ENCODE data around the gene BCL2L11.
A peak's percentile ranks its signal among the peaks of the same experiment; 100 is the strongest.

Gene BCL2L11

DNA sequence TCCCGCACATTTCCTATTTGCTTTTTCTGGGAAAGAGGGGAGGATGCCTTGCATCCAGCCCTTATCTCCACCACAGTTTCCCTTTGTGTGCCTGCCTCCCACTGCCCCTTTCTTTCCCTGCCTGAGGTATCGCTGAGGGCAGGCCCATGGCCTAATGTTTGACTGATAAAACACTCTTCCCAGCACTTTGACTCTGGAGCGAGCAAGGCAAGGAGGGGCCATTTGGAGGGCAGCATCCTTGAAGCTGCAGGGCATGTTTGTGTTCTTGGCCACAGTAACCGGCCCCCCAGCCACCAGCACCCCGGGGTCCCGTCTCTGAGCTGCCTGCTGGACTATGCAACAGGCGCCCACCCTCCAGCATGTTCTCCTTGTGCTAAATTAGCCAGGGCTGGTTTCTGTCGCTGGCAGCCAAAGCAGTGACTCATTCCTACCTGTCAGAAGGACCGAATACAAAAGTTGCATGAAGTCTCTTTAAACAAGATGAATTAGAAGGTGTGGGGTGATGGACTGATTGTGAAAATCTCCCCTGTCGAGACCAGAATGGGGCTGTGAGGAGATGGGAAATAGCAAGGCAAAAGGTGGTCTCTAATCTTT, 50.7 kb downstream of the BCL2L11 start:
- DNase-seq = no peak

DNA sequence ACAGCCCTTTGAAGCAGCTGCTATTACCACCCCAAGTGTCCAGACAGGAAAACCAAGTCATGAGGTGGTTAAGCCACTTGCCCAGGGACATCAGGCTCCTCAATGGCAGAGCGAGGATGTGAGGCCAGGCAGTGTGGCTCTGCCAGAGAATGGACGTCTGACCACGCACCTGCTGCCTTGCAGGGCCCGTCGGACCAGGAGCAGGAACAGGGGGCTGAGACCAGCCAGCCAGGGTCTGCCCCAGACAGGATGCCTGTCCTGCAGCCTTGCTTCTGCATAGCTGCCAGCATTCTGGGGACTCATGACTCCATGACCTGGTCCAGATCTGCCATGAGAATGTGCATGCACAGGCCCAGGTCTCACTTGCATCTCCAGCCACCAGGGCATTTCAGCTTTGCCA, 52.0 kb downstream of the BCL2L11 start:
- DNase-seq = no peak

DNA sequence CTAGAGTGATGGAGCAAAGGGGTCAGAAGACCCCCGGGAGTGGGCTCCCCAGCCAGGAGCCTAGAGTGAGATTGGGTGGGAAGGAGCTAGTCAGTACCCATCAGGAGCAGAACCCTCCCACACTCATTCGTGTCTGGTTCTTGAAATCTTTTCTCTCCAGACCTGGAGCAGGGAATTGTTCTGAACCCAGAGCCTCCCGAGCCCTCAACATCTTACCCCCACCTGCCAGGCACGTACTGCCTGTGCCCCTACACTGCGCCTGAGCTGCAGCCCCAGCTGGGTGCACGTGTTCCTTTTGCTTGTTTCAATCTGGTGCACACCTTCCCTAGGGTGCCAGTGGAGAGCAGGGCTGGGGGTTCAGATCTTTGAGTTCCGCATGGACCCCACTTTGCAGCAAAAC, 52.6 kb downstream of the BCL2L11 start:
- DNase-seq = no peak

DNA sequence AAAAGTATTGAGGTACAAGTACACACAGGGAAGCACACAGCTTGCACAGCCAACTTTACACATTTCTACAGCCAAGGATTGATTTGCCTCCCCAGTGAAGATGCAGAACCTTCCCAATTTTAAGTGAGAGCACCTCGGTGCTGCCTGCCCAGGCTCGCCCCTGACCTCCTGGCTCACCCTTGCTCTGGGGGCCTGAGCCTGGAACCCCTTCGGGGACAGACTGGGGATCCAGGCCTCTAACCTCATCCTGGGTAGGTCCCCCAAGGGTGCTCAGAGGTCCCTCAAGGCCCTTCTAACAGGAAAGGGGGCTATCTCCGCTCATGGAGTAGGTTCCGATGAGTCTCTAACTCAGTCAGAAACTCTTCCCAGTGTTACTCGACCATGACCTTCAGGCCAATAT, 53.1 kb downstream of the BCL2L11 start:
- no peak for DNase-seq

DNA sequence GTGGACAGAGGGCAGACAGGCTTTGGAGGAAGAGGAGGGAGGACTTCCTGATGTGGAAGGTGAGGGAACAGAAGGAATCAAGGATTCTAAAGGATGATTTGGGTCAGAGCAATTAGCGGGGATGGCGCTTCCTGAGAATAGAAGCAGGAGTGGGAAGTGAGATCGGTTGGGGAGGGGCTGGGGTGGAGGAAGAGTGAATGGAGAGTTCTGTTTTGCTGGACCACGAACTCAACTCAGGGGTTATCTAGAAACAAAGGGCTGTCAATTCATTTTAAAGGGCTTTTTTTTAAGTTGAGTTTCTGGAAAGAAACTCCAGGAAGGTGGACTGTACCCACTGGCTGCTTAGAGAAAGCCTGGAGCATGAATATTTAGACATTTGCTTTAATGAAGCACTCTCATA, 54.9 kb downstream of the BCL2L11 start:
- no peak for DNase-seq

DNA sequence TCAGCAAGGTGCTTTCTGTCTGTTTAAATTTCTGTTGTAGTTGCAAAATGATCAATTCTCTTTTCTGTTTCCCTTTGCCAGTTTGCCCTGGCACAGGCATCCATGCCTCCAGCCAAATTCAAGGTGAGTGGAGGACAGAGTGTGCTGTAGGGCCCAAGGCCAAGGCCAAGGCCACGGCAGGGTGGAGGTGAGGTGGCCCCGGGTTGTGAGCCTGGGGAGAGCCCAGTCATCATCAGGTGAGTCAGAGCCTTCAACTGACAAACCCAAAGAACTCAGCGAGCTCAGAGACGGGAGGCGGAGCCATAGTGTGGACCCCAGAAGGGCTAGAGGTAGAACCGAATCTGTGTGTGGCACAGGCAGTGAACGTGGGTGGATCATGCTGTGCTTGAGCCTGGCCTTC, 55.7 kb downstream of the BCL2L11 start:
- no peak for DNase-seq

DNA sequence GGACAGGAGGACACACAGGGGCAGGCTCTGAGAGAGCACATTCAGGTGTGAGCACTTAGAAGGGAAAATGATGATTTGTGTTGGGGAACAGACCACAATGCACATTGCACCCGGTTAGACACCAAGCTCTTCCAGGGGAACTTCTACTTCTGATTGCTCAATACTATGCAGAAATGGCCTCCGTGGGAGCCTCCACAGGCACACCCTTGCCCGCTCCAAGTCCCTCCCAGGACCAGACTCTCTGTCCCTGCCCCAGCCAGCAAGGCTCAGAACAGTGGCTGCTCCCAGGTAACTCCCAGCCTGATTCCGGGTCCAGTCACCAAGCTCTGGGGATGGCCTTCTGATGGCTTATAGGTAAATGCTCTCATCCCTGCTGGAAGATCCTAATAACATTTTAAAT, 56.2 kb downstream of the BCL2L11 start:
- no peak for DNase-seq

DNA sequence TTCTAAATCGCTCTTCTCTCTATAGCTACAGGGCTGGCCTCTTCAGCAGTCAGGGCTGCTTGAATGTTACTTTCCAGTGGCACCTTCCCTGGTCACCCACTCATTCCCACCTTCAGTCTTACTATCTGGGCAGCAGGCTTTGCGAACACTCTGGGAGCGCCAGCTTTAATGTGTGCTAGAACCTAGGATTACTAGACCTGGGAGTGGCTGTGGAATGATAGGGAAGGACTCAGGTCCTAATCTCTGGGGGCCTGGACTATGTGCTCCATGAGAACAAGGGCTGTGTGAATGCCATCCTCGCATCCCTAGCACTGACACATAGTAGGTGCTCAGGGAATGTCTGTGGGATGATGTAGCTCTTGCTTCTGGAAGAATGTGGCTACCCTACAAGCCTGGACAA, 57.6 kb downstream of the BCL2L11 start:
- no peak for DNase-seq

DNA sequence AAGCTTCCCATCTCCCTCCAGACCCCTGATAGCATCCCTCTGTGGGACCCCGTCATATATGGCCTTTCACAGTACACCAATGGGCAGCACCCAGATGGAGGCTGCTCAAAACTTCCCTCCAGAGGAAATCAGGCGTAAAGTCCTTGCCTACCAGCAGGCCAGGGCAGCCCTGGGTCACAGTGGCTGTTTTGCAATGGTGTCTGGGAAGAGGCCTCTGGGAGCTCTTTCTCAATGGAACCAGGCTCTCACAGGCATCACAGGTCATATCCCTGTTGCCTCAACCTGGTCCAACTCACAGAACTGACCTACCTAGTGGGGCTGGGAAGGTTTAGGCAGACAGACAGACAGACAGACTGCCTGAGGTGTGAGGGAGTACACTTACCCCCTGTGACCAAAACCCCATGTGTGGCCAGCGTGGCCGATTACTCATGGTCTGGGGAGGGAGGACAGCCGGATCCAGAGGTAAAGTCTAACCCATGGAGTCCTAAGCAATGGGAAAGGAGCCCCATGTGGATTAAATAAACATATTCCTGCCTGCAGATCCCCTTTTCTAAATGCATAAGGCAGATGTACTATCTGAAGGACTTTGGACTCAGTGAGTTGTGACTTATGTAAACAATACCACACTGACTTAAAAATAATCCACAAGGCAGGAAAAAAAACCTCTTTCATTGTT, 58.2 kb downstream of the BCL2L11 start:
- DNase-seq = no peak

DNA sequence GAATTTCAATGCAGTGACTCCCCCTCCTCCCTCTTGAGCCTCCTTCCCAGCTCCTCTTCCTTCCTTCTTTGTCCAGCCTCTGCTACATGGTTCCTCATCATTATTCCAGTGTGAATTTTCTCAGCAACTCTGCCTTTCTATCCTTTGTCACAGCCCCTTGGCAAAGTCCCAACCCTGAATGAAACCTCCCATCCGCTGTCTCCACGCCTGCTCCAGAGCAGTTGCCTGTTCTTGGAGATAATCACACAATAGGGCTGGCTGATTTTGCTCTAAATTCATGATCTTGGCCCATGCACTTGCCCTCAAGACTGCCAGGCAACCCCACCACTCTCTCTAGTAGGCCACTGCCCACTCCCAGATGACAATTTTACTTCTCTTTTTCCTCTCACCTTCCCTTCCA, 61.4 kb downstream of the BCL2L11 start:
- no peak for DNase-seq

DNA sequence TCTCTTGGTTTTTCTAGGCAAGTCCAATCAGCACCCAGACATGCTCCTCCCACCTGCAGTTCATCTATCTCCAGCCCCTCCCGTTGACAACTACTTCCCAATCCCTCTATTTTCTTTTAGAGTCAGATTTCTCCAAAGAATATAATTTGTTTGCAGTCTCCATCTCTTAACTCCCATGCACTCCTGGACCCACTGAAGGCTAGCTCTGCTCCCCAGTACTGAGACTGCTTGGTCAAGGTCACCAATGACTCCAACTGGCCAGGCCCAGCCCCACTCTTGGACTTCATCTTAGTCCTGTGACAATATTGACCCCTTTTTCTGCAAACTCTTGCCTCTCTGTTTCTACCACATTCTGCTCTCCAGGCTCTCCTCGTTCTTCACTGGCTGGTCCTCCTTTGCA, 62.0 kb downstream of the BCL2L11 start:
- no peak for DNase-seq

DNA sequence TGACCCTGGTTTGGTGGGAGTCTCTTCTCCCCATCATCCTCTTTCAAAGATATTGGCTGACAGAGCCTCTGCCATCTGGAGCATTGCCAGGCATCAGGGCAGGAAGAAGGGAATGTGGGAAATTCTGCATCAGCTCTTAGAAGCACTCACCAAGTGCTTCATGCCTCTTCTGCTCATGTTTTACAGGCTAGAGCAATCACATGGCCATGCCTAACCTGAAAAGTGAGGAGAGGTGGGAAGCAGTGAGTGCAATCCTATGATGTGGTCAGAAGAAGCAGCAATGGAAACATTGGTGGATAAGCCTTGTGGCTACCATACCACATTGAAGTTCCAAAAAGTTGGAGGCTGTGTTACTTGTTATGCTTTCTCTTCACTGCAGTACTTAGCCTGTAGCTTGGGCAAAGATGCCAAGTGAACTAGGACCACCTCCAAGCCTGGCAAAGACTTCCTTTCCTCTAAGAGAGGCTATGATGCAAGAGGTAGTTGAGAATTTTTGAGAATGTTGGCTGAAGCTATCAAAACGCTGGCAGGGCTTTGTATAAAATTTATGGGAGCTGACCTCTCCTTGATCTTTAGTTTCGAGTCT, 64.1 kb downstream of the BCL2L11 start:
- no peak for DNase-seq

DNA sequence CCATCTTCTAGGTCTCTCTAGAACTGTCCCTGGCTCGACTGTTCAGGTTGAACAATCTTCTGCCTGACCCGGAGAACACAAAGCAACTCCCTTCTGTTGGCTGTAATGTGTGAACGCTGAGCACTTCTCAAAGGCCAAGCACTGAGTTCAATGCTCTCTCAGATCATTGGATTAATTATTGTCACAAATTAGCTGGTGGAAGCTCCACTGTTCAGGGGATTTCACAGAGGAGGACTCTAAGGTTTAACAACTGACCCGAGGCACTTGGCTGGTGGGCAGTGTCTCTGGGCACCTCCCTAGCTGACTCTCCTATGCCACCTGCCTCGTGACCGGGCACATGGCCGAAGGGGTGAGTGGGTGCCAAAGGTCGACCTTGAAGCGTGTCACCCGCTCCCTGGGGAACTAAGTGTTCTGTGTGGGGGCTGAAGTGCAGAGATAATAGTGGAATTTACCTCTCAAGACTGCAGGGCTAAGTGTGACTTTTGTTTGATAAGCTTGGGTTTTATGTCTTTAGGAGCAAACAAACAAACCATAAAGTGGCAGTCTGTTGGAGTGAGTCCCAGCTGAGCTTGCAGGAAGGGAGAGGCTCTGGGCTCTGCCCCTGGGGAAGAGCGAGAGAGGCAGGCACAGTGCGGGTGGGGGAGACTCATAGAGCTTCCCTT, 64.8 kb downstream of the BCL2L11 start:
- peak; percentile 14 to 21 for DNase-seq

DNA sequence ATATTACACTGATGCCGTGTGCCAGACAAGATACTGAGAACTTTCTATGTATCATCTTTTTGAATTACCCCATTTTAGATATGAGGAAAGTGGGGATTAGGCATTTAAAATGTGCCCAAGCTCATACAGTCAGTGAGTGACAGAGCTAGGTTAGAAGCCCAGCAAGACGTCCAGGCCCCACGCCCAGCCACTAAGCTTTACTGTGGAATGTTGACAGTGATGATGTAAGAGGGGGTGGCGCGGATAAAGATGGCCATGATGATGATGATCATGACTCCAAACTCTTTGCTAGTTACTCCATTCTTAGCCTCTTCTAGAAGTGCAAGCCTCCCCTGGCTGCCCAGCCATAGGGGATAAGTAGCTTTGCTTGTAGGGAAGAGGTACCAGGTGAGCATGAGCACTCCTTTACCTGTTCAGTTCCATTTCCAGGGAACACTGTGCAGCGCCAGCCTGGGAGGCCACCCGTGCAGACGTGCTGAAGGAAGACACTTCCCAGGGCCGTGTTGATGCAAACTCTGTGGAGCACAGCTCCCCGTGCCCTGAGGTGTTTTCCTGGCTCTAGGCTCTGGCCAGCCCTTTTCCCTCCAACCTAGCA, 65.5 kb downstream of the BCL2L11 start:
- DNase-seq = no peak

DNA sequence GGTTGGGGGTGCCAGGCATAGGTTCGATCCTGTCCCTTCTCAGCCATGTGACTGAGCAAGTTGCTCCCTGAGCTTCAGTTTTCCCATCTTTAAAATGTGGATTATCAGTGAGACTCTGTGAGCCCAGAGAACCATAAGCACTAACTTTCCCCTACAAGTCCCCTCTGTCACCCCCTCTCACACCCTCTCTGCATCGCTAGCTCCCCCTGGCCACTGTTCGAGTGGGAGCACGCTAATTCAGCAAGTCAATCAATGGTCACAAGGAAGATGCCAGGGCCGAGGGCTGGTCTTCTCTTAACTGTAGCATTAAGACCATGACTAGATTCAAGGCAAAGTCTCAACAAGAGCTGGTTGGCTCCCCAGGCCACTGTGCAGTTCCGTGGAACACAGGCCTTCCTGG, 66.2 kb downstream of the BCL2L11 start:
- no peak for DNase-seq

DNA sequence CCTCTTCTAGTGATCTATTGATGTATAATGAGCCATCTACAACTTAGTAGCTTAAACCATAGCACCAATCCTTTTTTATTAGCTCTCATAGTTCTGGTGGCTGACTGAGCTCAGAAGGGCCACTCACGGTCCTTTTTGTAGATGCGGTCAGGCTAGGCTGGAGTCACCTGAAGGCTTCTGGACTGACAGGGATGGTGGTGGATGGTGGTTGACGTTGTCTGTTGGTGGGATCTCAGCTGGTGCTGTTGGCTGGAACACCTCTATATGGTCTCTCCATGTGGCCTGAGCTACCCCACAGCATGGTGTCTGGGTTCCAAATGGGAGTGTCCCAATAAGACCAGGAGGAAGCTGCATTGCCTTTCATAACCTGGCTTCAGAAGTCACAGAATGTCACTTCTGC, 68.0 kb downstream of the BCL2L11 start:
- DNase-seq = no peak

DNA sequence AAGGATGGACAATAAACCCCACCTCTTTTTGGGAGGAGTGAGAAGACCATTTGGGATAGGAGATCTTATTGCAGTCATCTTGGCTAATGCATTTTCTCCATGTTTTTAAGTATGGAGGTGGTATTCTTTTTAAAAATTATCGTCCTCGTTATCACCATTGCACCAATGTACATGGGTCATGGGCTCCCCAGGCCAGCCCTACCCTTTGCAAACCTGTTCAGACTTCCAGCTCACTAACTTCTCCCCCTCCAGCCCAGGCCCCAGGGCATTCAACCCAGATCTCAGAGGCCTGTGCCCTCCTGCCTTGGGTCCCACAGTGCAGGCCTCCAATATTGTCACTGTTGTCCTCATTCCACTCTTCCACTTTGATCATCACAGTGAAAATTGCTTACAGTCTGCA, 68.4 kb downstream of the BCL2L11 start:
- no peak for DNase-seq

DNA sequence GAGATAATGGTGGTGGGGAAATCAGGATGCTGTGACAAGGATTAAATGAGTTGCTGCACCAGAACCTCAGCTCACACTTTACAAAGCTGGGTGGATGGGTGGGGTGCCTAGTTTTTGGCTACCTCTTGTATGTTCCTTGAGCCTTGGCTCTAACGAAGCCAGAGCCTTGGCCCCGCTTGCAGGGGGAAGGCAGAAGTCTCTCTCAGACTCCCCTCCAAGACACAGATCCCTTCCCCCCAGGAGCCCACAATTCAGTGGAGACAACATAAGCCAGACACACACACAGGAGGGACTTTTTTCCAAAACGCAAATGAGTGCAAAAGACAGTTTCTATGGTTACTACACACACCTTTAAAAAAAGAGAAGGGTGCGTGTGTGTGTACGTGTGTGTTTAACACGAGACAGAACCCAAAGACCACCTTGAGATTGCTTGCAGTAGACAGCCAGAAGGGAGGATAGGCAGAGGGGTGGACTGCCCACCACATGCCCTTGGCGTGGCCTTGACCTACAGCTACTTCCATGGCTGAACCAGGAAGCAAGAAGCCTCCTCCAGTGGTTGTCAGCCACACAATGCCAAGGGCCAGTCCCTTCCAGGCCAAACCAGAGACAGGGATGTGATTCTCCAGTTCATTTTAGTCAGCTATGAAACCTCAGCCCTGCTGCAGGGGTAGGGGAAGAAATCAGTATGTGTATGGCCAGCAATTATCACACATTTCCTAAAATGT, 70.3 kb downstream of the BCL2L11 start:
- no peak for DNase-seq

DNA sequence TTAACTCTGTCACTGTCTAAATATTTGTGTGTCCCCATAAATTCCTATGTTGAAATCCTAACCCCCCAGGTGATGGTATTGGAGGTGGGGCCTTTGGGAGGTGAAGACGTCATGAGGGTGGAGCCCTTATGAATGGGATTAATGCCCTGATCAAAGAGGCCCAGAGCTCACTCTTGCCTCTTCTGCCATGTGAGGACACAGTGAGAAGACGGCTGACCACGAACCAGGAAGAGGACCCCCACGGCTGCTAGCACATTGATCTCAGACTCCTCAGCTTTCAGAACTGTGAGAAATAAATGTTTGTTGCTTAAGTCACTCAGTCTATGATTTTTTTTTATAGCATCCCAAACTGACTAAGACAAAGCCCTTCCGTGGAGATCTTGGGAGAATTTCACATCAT, 71.2 kb downstream of the BCL2L11 start:
- DNase-seq = no peak

DNA sequence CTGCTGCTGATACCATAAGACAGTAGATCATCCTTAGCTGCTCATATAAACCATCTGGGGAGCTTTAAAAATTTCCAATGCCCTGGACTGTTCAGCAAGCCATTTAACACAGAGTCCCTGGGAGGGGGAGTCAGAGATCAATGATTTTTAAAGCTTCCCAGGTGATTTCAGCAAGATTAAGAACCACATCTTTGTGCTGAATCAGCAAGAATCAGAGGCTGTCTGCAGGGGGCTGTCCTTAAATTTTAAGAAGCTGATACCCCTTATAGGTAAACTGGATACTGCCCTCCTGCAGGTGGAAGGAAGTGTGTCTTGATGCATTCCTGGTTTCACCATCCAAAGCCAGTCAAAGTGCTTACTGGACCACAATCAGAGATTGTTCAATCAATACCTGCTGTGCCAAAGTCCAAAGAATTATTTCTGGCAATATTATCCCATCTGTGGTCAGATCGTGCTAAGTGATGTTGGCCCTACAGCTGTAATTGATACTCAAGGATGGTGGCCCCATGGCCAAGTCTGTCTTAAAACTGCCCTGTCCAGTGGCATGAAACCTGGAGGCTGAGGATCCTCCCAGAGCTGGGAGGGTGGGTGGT, 72.2 kb downstream of the BCL2L11 start:
- no peak for DNase-seq

DNA sequence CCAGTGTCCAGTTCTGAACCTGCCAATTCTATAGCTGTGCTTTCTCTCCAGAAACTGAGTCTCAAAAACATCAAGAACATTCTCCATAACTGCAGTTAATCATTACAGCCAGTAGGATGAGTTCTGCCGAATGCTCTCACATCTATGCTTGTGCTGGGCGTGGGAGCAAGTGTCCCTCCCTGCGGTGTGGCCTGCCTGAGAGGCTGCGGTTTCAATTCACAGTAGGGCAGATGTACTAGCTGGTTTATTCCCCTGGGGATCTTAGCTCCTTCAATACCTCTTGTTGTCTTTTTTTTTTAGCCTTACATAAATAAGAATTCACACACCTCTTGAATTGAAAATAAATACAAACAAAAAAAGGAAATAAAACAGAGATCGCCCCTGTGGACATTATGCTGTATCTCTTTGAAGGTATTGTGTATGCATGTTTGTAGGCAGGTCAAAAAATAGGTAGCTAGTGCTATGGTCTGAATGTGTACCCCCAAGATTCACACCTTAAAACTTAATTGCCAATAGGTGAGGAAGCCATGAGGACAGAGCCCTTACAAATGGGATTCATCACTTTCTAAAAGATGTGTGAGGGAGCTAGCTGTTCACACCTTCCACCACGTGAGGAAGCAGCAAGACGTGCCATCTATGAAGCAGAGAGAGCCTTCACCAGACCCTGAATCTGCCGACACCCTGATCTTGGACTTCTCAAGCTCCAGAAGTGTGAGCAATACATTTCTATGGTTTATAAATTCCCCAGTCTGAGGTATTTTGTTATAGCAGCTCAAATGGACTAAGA, 74.3 kb downstream of the BCL2L11 start:
- no peak for DNase-seq

DNA sequence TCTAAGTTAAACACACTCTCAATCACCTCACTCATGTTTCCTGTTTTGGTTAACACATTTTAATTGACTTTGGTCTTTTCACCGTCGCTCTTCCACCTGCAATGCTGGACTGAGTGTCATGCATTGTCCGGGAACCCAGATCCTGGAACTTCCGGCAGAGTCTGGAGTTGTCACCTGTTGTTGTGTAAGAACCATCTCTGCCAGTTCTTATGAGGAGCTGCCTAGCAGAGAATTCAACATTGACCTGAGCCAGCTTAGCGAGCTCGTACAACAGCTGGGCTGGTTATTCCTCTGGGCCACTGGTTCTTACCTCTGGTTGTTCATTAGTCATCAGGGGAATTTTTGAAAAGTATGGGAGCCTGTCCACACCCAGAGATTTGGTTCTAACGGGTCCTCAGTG, 75.7 kb downstream of the BCL2L11 start:
- no peak for DNase-seq

Measured in SHP77 (cell line).